Stimulated activated CD4-positive, alpha-beta T cell treated with anti-CD3 and anti-CD28 coated beads, Interleukin-1b, Interleukin-23, amount 100 ng/mL, for 24 hours (primary cell): ENCODE results near the gene LZTS3.

ENCODE experiments used
- DNase-seq, 4 experiments: peaks; one replicate each; pipeline ENCODE4 v3.0.0-alpha.2; 2020; ENCODE audit warnings: low read depth in 4 of 4, low spot score in 1 of 4

LZTS3 gene

DNA sequence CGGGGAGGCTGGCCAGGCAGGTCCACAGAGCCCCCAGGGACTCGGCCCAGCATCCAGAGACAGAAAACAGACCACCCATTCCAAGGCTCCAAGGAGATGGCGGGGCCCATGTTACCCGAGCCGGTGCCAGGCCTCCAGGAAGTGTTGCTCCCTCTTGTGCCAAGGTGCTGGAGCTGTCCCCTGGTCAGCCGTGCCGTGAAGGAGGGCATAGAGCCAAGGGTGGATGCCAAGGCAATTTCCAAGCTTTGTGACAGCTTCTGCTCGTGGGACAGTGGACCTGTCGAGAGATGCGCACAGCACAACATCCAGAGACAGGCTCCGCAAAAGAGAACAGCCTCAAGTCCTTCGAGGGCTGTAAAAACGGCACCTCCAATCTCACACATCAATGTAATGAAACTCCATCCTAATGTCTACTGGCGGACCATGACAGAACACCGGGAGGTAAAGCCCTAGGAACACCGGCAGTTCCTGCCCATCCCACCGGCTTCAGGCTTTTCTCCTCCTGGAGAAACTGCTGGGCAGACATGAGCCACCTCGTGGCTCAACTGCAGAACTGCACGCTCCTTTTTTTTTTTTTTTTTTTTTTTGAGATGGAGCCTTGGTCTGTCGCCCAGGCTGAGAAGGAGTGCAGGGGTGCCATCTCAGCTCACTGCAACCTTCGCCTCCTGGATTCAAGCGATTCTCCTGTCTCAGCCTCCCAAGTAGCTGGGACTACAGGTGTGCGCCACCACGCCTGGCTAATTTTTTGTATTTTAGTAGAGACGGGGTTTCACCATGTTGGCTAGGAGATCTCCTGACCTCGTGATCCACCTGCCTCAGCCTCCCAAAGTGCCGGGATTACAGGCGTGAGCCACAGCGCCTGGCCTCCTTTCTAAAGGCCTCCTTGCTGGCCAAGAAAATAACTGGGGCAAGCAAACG lies 57.9 kb downstream of the LZTS3 start:
- no peak for DNase-seq
